Measurements from ENCODE around the gene ADGRV1. TPM values are rescaled to one million over a fixed set of nuclear protein-coding genes. Genes with fewer than 3 reads are reported as not detected.

Gene ADGRV1, protein sequence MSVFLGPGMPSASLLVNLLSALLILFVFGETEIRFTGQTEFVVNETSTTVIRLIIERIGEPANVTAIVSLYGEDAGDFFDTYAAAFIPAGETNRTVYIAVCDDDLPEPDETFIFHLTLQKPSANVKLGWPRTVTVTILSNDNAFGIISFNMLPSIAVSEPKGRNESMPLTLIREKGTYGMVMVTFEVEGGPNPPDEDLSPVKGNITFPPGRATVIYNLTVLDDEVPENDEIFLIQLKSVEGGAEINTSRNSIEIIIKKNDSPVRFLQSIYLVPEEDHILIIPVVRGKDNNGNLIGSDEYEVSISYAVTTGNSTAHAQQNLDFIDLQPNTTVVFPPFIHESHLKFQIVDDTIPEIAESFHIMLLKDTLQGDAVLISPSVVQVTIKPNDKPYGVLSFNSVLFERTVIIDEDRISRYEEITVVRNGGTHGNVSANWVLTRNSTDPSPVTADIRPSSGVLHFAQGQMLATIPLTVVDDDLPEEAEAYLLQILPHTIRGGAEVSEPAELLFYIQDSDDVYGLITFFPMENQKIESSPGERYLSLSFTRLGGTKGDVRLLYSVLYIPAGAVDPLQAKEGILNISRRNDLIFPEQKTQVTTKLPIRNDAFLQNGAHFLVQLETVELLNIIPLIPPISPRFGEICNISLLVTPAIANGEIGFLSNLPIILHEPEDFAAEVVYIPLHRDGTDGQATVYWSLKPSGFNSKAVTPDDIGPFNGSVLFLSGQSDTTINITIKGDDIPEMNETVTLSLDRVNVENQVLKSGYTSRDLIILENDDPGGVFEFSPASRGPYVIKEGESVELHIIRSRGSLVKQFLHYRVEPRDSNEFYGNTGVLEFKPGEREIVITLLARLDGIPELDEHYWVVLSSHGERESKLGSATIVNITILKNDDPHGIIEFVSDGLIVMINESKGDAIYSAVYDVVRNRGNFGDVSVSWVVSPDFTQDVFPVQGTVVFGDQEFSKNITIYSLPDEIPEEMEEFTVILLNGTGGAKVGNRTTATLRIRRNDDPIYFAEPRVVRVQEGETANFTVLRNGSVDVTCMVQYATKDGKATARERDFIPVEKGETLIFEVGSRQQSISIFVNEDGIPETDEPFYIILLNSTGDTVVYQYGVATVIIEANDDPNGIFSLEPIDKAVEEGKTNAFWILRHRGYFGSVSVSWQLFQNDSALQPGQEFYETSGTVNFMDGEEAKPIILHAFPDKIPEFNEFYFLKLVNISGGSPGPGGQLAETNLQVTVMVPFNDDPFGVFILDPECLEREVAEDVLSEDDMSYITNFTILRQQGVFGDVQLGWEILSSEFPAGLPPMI (N-terminal part only)
- polyA plus RNA-seq, result 1 to 10 TPM in 1 of 2 donors, under 1 TPM in 1; 0.82 to 1.6 TPM

DNA sequence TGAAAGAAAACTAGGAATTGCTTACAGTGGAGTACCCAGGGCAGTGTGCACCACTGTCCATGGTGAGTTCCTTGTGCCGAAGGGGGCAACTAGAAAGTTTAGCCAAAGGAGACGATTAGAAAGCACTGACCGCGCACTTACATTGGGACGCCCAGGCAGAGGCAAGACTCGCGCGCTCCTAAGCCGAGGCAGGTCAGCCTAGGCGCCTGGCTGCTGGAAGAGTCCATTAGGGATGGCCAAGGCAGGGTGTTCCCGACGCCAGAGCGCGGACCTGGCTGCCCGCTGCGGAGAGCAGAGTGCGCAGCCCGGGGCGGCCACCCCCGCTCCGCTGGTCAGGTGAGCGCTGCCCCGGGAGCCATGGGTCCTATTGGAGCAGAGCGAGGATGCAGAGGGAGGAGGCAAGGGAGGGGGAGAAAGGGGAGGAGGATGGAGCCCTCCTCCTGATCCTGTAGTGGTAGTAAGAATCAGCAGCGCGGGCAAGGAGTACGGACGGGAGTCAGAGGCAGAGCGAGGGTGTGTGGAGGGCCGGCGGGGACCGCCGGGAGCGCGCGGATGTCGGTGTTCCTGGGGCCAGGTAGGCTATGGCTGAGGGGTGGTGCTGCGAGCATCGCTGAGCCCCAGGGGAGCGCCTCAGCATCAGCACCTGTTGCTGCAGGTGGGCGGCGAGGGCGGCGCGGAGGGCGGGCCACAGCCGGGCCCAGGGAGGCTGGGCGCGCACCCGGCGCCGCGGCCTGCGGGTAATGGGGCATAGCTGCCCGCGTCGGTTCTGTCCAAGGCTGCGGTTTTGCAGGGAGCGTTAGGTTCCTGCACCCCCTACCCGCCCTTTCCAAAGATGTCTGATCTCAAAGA, at the start of gene ADGRV1:
TSS of gene ADGRV1 (plus strand) at position 454 of the 849 bp plus-strand sequence. CDS start at position 553, 99 bp downstream.
- H3K4me1 ChIP-seq (ENCODE audit: control insufficient read depth in 2 of 2, insufficient read depth in 2 of 2, low read length in 1 of 2), result peaks cover 0 to 8% of the 10 kb centered on the region in 2 donors
- peaks cover 3 to 16% of the 10 kb centered on the region in 2 donors for H3K27me3 ChIP-seq (ENCODE audit: control insufficient read depth in 1 of 2, insufficient read depth in 2 of 2, low read length in 2 of 2)
- WGBS, 2 donors, result 1 to 2% methylated on average over 60 of the region's 60 CpGs
- peaks cover 2 to 3% of the 10 kb centered on the region in 2 donors for H3K9me3 ChIP-seq (ENCODE audit: control insufficient read depth in 2 of 2, insufficient read depth in 1 of 2, low read depth in 1 of 2, low read length in 1 of 2)
- H3K4me3 ChIP-seq (ENCODE audit: low read depth in 1 of 2, low read length in 2 of 2), result peak within 1 kb of the TSS; percentile 30 to 45
- no peaks in the 10 kb centered on the region for H3K36me3 ChIP-seq (ENCODE audit: control insufficient read depth in 2 of 2, insufficient read depth in 2 of 2, low read length in 1 of 2)
- H3K27ac ChIP-seq (ENCODE audit: low read depth in 2 of 2, low read length in 1 of 2), result no peak within 1 kb of the TSS

DNA sequence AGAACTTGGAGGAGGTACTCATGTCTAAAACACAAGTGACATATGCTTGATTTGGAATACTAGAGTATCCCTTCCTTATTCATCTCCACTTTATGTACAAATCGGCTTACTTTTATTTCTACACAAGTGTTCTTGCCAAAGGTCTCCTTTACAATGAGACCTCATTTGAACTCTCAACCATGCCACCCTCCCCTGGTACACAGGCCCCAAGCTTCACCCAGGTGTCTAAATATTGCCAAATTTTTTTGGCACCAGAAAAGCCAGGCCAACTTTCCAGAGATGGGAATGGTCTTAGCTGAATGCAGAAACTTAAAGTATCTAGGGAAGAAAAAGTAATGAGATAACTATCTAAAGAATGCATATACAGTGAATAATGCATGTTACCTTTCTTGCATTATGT, 48.2 kb upstream of the ADGRV1 start:
- no peak overlapping the region for H3K4me3 ChIP-seq (ENCODE audit: low read depth in 1 of 2, low read length in 2 of 2)
- 93 to 100% methylated on average over 1 of the region's 1 CpG for WGBS, 2 donors
- H3K27ac ChIP-seq (ENCODE audit: low read depth in 2 of 2, low read length in 1 of 2), result no peak overlapping the region
- H3K9me3 ChIP-seq (ENCODE audit: control insufficient read depth in 2 of 2, insufficient read depth in 1 of 2, low read depth in 1 of 2, low read length in 1 of 2), result no peaks in the 10 kb centered on the region
- H3K4me1 ChIP-seq (ENCODE audit: control insufficient read depth in 2 of 2, insufficient read depth in 2 of 2, low read length in 1 of 2), result no peaks in the 10 kb centered on the region
- no peaks in the 10 kb centered on the region for H3K36me3 ChIP-seq (ENCODE audit: control insufficient read depth in 2 of 2, insufficient read depth in 2 of 2, low read length in 1 of 2)
- no peaks in the 10 kb centered on the region for H3K27me3 ChIP-seq (ENCODE audit: control insufficient read depth in 1 of 2, insufficient read depth in 2 of 2, low read length in 2 of 2)

DNA sequence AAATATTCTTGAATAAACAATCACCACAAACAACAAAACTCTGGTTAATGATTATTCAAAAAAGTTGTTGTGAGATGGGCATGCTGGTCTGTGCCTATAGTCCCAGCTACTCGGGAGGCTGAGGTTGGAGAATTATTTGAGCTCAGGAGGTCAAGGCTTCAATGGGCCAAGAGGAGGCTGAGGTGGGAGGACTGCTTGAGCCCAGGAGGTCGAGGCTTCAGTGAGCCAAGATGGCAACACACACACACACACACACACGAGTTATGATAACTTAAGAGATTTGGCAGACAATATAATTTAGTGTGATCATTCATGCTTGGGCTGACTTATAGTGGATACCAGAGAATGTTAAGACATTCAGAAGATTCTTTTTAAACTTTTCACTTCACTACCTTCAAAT, 44.1 kb upstream of the ADGRV1 start:
- Histone ChIP-seq H3K36me3 (ENCODE audit: control insufficient read depth in 2 of 2, insufficient read depth in 2 of 2, low read length in 1 of 2) (no peaks in the 10 kb centered on the region), H3K27ac (ENCODE audit: low read depth in 2 of 2, low read length in 1 of 2) (no peak overlapping the region), H3K9me3 (ENCODE audit: control insufficient read depth in 2 of 2, insufficient read depth in 1 of 2, low read depth in 1 of 2, low read length in 1 of 2) (no peaks in the 10 kb centered on the region), H3K27me3 (ENCODE audit: control insufficient read depth in 1 of 2, insufficient read depth in 2 of 2, low read length in 2 of 2) (no peaks in the 10 kb centered on the region), H3K4me1 (ENCODE audit: control insufficient read depth in 2 of 2, insufficient read depth in 2 of 2, low read length in 1 of 2) (no peaks in the 10 kb centered on the region), H3K4me3 (ENCODE audit: low read depth in 1 of 2, low read length in 2 of 2) (no peak overlapping the region)
- 77 to 79% methylated on average over 3 of the region's 3 CpGs for WGBS, 2 donors

DNA sequence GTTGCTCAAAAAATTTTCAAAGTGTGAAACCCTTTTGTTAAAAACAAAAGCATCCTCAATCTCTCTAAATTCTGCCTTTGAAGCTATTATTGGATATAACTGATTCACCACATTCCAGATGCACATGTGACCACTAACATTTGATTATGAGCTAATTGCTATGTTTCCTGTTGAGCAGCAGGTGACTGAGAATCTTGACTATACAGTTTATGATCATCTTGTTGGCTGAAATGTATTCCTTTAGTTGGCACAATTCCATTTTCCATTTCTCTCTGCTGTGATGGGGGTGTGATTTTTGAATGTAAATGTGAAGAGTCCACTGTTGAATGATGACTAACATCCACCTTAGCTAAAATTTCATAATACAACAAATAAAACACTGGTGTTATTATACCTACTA, 39.9 kb upstream of the ADGRV1 start:
- Histone ChIP-seq H3K4me1 (ENCODE audit: control insufficient read depth in 2 of 2, insufficient read depth in 2 of 2, low read length in 1 of 2) (no peaks in the 10 kb centered on the region), H3K9me3 (ENCODE audit: control insufficient read depth in 2 of 2, insufficient read depth in 1 of 2, low read depth in 1 of 2, low read length in 1 of 2) (no peaks in the 10 kb centered on the region), H3K36me3 (ENCODE audit: control insufficient read depth in 2 of 2, insufficient read depth in 2 of 2, low read length in 1 of 2) (no peaks in the 10 kb centered on the region), H3K4me3 (ENCODE audit: low read depth in 1 of 2, low read length in 2 of 2) (no peak overlapping the region), H3K27ac (ENCODE audit: low read depth in 2 of 2, low read length in 1 of 2) (peak overlapping the region in 1 of 2 donors; percentile 70), H3K27me3 (ENCODE audit: control insufficient read depth in 1 of 2, insufficient read depth in 2 of 2, low read length in 2 of 2) (no peaks in the 10 kb centered on the region)

DNA sequence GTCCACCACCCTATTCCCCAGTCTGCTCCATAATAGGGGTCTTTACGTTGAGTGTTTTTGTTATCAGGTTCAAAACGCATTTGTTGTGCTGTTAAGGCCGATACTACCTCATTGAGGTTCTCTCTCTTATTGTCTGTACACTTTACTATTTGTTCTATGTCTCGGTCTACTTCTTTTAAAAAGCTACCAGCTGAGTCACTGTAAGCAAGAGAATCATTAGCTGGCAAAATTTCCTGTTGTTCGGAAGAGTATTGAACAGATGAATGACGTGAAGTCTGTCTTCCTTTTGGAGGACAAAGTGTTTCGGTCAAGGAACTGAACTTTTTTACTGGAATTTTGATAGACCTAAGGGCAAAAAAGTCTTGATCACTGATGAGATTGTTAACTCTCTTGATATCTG, 39.5 kb upstream of the ADGRV1 start:
- WGBS, 2 donors, result 68 to 78% methylated on average over 7 of the region's 7 CpGs
- H3K27ac ChIP-seq (ENCODE audit: low read depth in 2 of 2, low read length in 1 of 2), result peak overlapping the region in 1 of 2 donors; percentile 70

DNA sequence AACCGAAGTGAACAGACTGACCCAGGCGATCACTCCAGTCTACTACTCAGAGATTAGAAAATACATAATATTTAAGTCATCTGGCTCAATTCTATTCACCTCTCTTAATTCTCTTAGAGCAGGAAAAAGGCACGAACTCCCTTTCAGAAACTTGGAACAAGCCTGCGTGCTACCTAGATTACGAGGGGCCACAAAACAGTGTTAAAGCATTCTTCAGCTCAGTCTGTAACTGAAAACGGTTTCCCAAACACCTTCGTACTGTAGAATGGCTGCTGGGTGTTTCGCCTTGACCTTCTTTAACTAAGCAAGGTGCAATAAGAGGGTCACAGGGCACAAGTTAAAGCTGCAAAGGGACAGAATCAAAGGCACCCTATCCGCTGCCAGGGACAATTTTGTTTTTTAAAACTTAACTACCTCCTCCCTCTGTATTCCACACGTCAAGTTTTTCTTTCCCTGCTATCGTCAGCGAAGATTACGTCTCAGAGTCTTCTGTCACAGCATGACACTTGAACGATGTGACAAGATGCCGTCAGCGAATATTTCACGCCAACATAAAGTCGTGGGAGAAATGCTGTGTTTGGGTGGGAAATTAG, 29.9 kb upstream of the ADGRV1 start:
- H3K4me1 ChIP-seq (ENCODE audit: control insufficient read depth in 2 of 2, insufficient read depth in 2 of 2, low read length in 1 of 2), result no peaks in the 10 kb centered on the region
- H3K27me3 ChIP-seq (ENCODE audit: control insufficient read depth in 1 of 2, insufficient read depth in 2 of 2, low read length in 2 of 2), result peaks cover 0 to 1% of the 10 kb centered on the region in 2 donors
- WGBS, 2 donors, result 3 to 4% methylated on average over 18 of the region's 18 CpGs
- H3K36me3 ChIP-seq (ENCODE audit: control insufficient read depth in 2 of 2, insufficient read depth in 2 of 2, low read length in 1 of 2), result no peaks in the 10 kb centered on the region
- peak overlapping the region; percentile 87 to 89 for H3K27ac ChIP-seq (ENCODE audit: low read depth in 2 of 2, low read length in 1 of 2)
- no peaks in the 10 kb centered on the region for H3K9me3 ChIP-seq (ENCODE audit: control insufficient read depth in 2 of 2, insufficient read depth in 1 of 2, low read depth in 1 of 2, low read length in 1 of 2)
- H3K4me3 ChIP-seq (ENCODE audit: low read depth in 1 of 2, low read length in 2 of 2), result peak overlapping the region; percentile 83 to 87

More for the DNA sequence above, 39.5 kb upstream of the ADGRV1 start:
- Histone ChIP-seq H3K9me3 (ENCODE audit: control insufficient read depth in 2 of 2, insufficient read depth in 1 of 2, low read depth in 1 of 2, low read length in 1 of 2) (no peaks in the 10 kb centered on the region), H3K36me3 (ENCODE audit: control insufficient read depth in 2 of 2, insufficient read depth in 2 of 2, low read length in 1 of 2) (no peaks in the 10 kb centered on the region), H3K27me3 (ENCODE audit: control insufficient read depth in 1 of 2, insufficient read depth in 2 of 2, low read length in 2 of 2) (no peaks in the 10 kb centered on the region), H3K4me1 (ENCODE audit: control insufficient read depth in 2 of 2, insufficient read depth in 2 of 2, low read length in 1 of 2) (no peaks in the 10 kb centered on the region), H3K4me3 (ENCODE audit: low read depth in 1 of 2, low read length in 2 of 2) (no peak overlapping the region)

DNA sequence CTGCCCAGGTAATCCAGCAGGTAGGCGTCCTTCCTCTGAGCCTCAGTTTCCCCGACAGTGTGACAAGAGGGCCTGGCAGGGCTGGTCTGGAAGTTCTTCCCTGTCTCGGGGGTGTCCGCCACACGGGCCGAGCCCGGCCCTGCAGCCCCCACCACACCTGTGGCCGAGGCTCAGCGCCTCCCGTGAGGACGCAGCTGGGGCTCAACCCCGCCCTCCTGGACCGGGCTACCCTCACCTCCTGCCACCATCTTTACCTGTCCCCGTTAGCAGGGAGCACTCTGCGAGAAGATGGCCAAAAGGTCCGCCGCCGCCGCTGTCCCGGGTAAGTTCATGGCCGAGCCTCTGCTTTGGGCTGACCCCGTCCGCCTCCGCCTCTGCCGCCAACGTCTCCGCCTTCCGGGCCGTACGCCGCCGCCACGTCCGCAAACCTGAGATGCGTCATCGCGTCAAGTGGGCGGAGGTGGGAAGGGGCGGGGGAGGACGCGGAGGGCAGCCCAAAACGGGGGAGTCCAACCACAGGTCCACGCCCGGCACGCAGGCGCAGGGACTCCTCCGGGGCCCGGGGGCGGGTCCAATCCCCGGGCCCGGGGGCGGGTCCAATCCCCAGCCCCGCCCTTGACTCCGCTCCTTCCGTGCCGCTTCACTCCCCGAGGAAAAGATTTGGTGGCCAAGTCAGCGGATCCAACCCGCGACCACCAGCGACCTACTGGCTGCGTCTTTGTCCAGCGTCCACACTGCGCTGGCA, 29.2 kb upstream of the ADGRV1 start, which contains the start of gene LYSMD3:
TSS of gene LYSMD3 (minus strand) at position 391 of the 745 bp plus-strand sequence. CDS start 4,295 bp downstream, outside the sequence.
- no peaks in the 10 kb centered on the region for H3K36me3 ChIP-seq (ENCODE audit: control insufficient read depth in 2 of 2, insufficient read depth in 2 of 2, low read length in 1 of 2)
- H3K27ac ChIP-seq (ENCODE audit: low read depth in 2 of 2, low read length in 1 of 2), result peak within 1 kb of the TSS; percentile 89 to 91
- 1% methylated on average over 53 to 64 of the region's 64 CpGs for WGBS, 2 donors
- H3K4me3 ChIP-seq (ENCODE audit: low read depth in 1 of 2, low read length in 2 of 2), result peak within 1 kb of the TSS; percentile 83 to 88
- no peaks in the 10 kb centered on the region for H3K4me1 ChIP-seq (ENCODE audit: control insufficient read depth in 2 of 2, insufficient read depth in 2 of 2, low read length in 1 of 2)
- peaks cover 0 to 4% of the 10 kb centered on the region in 2 donors for H3K27me3 ChIP-seq (ENCODE audit: control insufficient read depth in 1 of 2, insufficient read depth in 2 of 2, low read length in 2 of 2)
- H3K9me3 ChIP-seq (ENCODE audit: control insufficient read depth in 2 of 2, insufficient read depth in 1 of 2, low read depth in 1 of 2, low read length in 1 of 2), result no peaks in the 10 kb centered on the region

All from esophagus (tissue), 2 donors.